ENCODE results near the gene POLR2E.

The POLR2E gene

DNA sequence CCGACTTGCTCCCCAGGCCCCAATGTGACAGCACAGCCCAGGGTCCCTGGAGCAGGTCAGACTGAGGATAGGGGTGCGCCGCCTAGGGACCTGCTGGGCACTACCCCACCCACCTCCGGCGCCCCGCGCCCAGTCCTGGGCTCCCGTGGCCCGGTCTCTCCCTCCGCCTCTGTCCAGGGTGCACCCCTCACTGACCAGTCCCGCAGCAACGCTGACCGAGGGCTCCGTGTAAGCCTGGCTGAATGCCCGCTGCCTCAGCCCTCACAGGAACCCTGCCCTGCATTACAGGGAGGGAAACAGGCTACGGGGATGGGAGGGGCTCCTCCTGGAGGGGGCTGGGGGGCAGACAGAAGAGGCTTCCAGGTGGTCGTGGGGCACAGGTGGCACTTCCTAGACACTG is 40.3 kb upstream of the POLR2E start:
- TF ChIP-seq FOXP2 (optimal IDR thresholded peaks at IDR 0.05; ENCODE audit: borderline replicate concordance, extremely low read depth, extremely low read length, insufficient read depth) (no peak), SIN3A (IDR thresholded peaks at IDR 0.05; ENCODE audit: borderline replicate concordance, insufficient read depth, low read length) (no peak), TAF1 (IDR thresholded peaks at IDR 0.05; ENCODE audit: borderline replicate concordance, insufficient read depth, low read length) (no peak), POLR2AphosphoS5 (IDR thresholded peaks at IDR 0.05; ENCODE audit: low read depth, low read length) (no peak)
- TF ChIP-seq, protein P1, sequence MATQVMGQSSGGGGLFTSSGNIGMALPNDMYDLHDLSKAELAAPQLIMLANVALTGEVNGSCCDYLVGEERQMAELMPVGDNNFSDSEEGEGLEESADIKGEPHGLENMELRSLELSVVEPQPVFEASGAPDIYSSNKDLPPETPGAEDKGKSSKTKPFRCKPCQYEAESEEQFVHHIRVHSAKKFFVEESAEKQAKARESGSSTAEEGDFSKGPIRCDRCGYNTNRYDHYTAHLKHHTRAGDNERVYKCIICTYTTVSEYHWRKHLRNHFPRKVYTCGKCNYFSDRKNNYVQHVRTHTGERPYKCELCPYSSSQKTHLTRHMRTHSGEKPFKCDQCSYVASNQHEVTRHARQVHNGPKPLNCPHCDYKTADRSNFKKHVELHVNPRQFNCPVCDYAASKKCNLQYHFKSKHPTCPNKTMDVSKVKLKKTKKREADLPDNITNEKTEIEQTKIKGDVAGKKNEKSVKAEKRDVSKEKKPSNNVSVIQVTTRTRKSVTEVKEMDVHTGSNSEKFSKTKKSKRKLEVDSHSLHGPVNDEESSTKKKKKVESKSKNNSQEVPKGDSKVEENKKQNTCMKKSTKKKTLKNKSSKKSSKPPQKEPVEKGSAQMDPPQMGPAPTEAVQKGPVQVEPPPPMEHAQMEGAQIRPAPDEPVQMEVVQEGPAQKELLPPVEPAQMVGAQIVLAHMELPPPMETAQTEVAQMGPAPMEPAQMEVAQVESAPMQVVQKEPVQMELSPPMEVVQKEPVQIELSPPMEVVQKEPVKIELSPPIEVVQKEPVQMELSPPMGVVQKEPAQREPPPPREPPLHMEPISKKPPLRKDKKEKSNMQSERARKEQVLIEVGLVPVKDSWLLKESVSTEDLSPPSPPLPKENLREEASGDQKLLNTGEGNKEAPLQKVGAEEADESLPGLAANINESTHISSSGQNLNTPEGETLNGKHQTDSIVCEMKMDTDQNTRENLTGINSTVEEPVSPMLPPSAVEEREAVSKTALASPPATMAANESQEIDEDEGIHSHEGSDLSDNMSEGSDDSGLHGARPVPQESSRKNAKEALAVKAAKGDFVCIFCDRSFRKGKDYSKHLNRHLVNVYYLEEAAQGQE (IDR thresholded peaks at IDR 0.05; ENCODE audit: insufficient read depth in 1 of 2, low read depth in 2 of 2, low read length in 2 of 2): no peak

DNA sequence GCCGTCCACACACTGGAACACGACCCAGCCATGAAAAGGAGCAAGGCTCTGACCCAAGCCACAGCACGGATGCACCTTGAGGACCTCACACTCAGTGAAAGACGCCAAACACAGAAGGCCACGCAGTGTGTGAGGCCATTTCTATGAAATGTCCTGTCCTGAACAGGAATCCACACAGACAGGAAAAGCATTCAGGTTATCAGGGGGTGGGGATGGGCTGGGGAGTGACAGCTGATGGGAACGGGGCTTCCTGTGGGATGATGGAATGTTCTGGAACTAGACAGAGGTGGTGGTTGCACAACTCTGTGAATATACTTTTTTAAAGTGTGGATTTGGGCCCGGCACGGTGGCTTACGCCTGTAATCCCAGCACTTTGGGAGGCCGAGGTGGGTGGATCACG is 39.3 kb upstream of the POLR2E start:
- no peak for TF ChIP-seq SIN3A (IDR thresholded peaks at IDR 0.05; ENCODE audit: borderline replicate concordance, insufficient read depth, low read length)
- TF ChIP-seq TAF1 (IDR thresholded peaks at IDR 0.05; ENCODE audit: borderline replicate concordance, insufficient read depth, low read length): no peak
- TF ChIP-seq FOXP2 (optimal IDR thresholded peaks at IDR 0.05; ENCODE audit: borderline replicate concordance, extremely low read depth, extremely low read length, insufficient read depth): no peak
- no peak for TF ChIP-seq POLR2AphosphoS5 (IDR thresholded peaks at IDR 0.05; ENCODE audit: low read depth, low read length)
- TF ChIP-seq, protein P1 (IDR thresholded peaks at IDR 0.05; ENCODE audit: insufficient read depth in 1 of 2, low read depth in 2 of 2, low read length in 2 of 2): no peak

DNA sequence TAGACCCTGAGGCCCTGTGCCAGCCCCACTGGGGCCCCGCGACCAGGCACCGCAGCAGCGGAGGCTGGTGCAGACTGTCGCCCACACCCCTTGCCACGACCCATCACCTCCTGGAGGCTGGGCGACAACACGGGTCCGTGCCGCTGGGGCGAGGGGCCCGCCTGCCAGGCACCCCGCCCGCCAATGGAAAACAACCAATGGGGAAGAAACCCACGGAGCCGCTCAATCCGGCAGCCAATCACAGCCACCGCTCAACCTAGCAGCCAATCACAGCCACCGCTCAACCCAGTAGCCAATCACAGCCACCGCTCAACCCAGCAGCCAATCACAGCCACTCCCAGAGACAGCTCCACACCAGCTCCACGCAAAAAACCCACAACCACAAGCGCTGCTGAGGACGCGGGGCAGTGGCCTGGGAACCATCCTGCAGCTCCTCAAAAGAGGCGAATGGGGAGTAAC is 38.3 kb upstream of the POLR2E start:
- TF ChIP-seq FOXP2 (optimal IDR thresholded peaks at IDR 0.05; ENCODE audit: borderline replicate concordance, extremely low read depth, extremely low read length, insufficient read depth) (peak; percentile 46), SIN3A (IDR thresholded peaks at IDR 0.05; ENCODE audit: borderline replicate concordance, insufficient read depth, low read length) (no peak)

DNA sequence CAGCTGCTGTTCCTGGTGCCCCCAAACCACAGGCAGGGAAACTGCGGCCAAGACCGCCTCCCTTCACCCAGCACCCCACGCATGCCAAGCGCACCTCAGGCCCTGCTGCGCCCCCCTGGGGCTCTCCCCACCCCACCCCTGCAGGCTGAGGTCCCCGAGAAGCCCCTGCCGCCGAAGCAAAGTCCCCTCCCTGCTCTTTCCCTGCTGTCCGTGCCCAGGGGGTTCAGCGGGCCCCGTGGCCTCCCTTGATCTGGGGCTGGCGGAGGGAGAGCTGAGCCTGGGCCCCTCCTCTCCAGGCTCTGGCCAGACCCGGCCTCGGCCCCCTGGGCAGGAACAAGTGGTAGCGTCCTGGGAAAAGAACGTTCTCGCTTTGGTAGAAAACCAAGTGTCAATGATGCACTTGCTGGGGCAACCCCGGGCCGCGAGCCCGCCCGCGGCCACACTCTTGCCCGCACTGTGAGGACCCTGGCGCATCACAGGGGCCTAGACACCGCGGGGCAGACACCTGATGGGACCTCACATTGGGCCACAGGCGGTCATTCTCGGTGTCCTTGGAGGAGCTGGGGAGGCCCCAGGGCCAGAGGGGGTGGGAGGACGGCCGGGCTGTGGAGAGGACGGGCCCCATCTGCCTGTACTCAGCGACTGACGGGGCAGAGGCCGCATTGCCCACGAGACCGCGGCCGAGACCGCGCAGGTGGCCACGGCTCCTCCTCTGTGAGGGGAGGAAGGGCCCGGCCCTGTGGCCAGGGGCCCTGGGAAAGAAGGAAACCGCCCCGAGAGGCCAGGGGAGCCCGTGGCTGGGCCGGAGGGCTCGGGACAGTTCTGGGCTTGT is 37.6 kb upstream of the POLR2E start:
- no peak for TF ChIP-seq SIN3A (IDR thresholded peaks at IDR 0.05; ENCODE audit: borderline replicate concordance, insufficient read depth, low read length)
- TF ChIP-seq FOXP2 (optimal IDR thresholded peaks at IDR 0.05; ENCODE audit: borderline replicate concordance, extremely low read depth, extremely low read length, insufficient read depth): peak; percentile 52
- TF ChIP-seq, protein P1 (IDR thresholded peaks at IDR 0.05; ENCODE audit: insufficient read depth in 1 of 2, low read depth in 2 of 2, low read length in 2 of 2): no peak
- no peak for TF ChIP-seq TAF1 (IDR thresholded peaks at IDR 0.05; ENCODE audit: borderline replicate concordance, insufficient read depth, low read length)

DNA sequence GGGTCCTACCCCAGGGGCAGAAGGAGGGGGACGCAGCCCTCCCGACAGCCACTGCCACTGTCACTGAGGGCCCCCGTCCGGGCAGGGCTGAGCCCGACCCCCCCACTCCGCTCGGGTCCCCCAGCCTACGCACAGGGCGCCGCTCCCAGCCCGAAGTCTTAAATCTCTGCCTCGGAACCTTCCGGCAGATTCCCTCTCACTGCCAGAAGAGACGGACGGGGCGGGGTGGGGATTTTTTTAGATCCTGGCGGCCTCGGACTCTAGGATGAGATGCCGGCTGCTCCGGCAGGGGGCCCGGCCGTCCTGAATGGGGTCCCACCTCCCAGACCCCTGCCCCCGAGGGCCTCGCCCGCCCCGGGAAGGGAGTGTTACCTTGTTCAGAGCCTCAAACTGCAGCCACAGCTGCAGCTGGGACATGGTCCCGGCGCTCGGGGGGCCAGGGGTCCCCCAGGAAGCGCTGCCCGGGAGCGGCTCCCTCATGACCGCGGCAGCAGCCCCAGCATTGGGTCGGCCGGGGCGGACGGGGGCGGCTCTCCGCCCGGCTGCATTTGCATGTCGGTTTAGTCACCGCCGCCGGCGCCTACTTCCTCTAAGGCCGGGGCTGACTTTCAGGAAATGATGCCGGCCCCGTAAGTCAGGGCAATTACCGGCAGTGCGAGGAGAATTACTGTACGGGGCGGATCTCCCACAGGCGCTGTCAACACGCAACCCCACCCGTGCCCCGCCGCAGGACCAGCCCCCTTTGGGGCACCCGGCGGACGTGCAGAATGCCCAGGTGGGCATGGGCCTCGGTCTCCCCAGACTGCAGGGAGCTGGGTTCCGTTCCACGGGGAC is 36.8 kb upstream of the POLR2E start:
- 0 out of 2 replicates have a peak, but pooled peaks have one; percentile 17 for TF ChIP-seq POLR2AphosphoS5 (IDR thresholded peaks at IDR 0.05; ENCODE audit: low read depth, low read length)
- no peak for TF ChIP-seq SIN3A (IDR thresholded peaks at IDR 0.05; ENCODE audit: borderline replicate concordance, insufficient read depth, low read length)
- peak; percentile 93 for TF ChIP-seq FOXP2 (optimal IDR thresholded peaks at IDR 0.05; ENCODE audit: borderline replicate concordance, extremely low read depth, extremely low read length, insufficient read depth)
- 0 out of 2 replicates have a peak, but pooled peaks have one; percentile 17 for TF ChIP-seq TAF1 (IDR thresholded peaks at IDR 0.05; ENCODE audit: borderline replicate concordance, insufficient read depth, low read length)
- TF ChIP-seq, protein P1 (IDR thresholded peaks at IDR 0.05; ENCODE audit: insufficient read depth in 1 of 2, low read depth in 2 of 2, low read length in 2 of 2): no peak; a peak in 1 of 4 replicates
